Measurements from ENCODE around the gene WDR93.

The WDR93 gene

DNA sequence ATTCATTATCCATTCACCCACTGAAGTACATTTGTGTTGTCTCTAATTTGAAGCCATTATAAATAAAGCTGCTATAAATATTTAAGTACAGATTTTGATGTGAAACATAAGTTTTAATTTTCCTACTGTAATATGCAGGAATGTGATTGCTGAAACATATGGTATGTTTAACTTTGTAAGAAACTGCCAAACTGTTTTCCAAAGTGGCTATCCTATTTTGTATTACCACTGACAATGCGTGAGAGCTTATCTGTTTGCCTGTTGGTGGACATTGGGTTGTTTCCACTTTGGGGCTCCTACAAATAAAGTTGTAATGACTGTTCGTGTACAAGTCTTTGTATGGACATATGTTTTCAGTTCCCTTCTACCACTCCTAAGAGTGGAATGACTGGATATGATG lies 2.5 kb downstream of the WDR93 start:
- no peak for DNase-seq

DNA sequence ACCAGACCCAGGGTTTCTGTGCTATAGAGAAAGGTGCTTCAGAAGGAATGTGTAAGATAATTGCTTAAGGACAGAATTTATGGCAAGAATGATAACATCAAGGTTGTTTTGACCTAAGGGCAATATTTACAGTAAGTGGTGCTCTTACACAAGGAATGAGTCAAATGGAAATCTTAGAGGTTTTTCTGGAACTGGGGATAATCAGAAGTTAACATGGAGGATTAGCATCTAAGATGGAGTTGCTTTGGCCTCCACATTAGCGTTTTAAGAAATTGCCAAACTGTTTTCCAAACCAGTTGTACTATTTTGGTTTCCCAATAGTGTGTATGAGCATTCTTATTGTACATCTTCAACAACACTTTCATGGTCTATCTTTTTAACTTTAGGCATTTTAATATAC lies 3.1 kb downstream of the WDR93 start:
- no peak for DNase-seq

DNA sequence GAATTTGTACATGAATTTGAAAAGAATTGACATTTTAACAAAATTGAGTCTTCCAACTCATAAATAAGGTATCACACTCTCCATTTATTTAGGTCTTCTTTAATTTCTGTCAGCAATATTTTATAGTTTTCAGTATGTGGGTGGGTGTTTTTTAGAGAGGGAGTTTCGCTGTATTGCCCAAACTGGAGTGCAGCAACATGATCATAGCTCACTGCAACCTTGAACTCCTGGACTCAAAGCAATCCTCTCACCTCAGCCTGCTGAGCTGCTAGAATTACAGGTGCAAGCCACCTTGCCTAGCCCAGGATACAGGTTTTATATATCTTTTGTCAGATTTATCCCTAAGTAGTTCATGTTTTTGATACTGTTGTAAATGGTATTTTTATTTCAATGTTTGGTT lies 4.6 kb downstream of the WDR93 start:
- no peak for DNase-seq

DNA sequence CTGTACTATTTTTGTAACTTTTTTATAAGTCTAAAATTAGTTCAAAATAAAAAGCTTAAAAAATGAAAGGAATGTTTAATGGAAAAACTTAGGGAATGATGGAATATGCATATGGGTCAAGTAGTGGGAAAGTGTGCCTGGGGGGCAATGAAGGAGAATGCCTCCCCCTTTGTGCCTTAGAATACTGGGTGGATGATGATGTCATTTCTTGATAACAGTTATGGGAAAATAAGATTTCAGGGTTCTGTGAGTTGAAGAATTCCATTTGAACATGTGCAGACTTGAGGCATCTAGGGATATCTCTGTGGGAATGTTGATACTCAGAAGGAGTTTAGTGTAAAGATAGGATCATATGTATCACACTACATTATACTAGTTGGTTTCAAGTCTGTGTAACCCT lies 13.8 kb downstream of the WDR93 start:
- DNase-seq: no peak

DNA sequence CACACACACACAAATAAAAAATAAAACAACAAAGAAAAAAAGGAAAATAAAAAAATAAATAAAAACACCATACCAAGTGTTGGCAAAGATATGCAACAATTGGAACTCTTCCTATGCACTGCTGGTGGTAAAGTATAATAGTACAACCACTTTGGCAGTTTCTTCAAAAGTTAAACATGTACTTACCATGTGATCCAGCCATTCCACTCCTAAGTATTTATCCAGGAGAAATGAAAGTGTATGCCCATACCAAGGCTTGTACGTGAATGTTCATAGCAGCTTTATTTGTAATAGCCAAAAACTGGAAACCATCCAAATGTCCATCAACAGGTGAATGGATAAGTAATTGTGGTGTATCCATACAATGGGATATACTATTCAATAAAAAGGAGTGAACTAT lies 17.0 kb downstream of the WDR93 start:
- no peak for DNase-seq

DNA sequence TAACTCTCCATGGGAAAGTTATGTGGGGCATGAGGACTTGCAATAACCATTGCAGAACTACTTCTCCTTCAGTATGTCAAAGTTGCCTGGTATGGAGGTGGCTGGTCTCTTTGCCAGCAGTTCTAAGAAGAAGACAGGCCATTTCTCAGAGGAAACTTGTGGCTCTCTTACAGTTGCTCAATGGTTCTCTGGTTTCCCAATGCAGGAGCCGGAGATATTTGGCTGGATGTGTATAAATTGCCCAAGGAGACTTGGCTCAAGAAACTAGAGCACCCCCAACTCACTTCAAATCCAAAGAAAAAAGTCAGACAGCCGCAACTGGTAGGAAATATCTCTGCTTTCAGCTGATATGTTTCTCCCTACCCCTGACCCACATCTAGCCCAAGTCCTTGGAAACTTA lies 24.2 kb downstream of the WDR93 start:
- no peak for DNase-seq

DNA sequence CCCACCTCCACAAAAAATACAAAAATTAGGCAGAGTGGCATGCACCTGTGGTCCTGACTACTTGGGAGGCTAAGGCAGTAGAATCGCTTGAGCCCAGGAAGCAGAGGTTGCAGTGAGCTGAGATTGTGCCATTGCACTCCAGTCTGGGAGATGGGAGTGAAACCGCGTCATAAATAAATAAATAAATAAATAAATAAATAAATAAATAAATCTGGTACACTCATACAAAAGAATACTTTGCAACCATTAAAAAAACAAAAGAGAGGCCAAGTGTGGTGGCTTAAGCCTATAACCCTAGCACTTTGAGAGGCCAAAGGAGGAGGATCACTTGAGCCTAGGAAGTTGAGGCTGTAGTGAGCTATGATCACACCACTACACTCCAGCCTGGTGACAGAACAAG lies 32.4 kb downstream of the WDR93 start:
- no peak for DNase-seq

DNA sequence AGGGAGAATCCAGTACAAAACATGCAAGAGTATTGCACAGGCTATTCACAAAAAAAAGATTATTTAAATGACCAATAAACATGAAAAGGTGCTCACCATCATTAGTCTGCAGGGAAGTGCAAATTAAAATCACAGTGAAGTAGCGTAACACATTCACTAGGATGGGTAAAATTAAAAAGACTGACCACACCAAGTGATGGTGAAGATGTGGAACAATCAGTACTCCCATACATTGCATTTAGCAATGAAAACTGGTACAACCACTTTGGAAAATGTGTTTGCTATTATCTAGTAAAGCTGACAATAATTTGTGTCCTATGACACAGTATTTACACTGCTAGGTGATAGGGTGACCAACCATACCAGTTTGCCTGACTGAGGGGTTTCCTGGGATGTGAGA lies 34.0 kb downstream of the WDR93 start:
- no peak for DNase-seq

DNA sequence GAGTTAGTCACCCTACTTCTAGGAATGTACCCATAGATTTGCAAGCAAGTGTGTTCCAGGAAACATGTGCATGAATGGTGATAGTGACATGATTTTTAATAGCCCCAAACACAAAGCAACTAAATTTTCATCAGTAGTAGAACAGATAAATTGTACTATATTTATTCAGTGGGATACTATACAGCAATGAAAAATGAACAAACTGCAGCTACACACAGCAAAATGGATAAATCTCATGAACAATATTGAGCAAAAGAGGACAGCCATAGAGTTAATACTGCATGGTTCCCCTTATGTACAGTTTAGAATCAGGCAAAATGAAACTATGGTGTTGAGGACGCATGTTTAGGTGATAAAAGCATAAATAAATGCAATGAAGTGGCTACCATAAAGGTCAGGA lies 34.5 kb downstream of the WDR93 start:
- no peak for DNase-seq

DNA sequence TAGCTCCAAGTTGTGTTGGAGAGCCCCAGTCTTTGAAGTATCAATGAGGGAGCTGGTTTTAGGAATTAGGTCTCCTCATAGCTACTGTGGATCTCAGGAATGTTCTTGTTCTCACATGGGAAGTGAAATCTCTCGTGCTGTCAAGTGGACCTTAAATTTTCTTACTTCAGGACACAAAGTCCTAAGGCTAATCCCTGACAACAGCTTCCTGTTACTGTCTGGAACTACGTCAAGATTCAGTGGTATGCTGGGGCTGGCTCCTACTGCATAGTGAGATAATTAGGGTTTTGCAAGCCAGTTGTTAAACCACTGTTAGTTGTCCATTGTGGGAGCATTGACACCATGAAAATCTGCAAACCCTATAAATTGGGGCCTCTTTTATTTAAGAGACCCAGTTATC lies 37.6 kb downstream of the WDR93 start:
- DNase-seq: no peak

DNA sequence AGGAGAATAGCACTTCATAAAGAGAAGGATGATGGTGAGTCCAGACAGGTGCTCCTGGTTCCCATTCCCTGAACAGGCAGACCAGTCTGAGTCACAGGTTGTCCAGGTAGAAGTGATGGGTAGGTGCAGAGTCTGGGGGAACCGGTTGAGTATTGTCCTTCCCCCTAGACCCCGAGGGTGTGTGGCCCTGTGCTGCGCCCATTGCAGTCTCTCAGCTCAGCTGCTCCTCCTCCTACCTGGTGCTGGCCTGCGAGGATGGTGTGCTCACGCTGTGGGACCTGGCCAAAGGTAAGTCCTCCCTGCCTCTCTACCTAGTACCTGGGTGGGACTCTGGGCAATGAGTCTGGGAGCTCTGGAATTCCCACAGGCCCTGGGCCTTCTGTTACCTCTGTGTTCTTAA lies 40.7 kb downstream of the WDR93 start:
- DNase-seq: no peak

DNA sequence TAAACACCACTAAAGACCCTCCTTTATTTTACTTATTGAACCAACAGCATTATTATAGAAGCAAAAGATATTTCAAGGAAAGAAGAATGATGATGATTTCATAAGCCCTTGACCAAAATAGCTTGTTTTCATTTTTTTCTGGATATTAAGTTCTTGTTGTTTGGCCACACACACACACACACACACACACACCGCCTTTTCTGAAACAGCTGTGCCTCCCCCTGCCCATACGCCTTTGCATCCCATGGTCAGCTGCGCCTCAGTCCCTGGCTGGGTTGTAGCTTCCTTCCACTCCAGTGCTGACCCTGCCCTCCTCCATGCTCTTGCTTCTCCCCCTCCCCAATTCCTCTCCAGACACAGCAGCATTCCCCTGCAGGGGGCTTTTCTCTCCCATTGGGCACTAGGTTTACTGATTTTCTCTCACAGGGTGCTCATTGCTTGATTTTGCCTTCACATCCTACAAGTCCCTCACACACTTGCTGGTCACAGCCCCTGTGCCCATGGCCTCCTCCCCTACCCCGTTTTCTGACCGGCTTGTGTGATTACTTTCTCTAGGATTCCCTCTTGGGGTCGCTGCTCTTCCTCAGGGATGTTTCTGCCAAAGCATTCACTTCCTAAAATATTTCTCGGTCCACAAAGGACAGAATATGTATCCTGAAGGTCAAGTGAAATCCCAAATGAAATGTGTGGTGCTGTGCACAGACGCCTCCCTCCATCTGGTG lies 42.0 kb downstream of the WDR93 start:
- no peak for DNase-seq

DNA sequence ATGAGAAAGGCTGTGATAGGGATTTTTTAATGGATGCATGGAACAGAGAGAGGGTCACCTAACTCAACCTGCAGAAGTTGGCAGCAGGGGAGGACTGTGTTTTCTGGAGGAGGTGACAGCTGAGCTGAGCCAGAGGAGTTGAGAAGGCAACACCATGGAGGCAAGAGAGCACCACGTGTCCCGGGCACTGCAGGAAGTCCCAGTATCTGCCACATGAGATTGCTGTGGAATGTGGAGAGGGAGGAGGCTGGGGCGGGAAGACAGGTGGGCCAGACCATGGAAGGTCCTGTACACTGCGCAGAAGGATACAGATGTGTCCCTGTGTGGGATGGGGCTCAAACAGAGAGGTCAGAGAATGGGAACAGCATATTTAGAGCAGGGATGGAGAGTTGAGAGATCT lies 45.2 kb downstream of the WDR93 start:
- no peak for DNase-seq

DNA sequence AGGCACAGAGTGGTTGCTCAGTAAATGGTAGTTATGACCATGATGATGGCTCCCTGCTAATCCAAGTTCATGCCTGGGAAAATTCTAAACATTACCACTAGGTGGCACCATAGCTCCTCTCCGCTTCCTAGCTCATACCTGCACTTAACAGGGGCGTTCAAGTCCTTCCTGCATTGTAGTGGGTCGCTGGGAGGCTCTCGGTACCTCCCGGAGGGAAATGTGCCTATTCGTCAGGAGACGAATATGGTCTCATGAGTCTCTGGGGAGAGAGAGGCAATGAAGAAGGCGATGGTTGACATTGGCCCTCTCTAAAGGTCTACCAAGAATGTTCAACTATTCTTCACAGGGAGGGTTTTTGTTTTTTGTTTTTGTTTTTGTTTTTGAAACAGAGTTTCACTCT lies 49.5 kb downstream of the WDR93 start:
- DNase-seq: peak; percentile 38

DNA sequence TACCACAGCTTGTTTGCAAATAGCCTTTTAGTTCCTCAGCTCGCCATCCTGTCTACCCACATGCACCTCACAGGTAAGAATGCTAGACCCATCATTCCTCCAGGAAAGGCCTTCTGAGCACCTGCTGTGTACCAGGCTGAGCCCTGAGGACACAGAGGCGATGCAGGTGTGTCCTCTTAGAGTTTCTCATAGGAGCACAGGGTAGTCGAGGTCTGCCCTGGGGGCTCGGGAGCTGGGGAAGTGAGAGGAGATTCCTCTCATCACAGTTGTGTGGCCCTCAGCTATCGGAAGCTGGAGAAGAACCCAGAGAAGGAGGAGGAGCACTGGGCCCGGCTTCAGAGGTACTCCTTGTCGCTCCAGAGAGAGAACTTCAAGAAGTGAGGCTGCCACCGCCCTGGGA lies 52.4 kb downstream of the WDR93 start:
- DNase-seq: no peak

DNA sequence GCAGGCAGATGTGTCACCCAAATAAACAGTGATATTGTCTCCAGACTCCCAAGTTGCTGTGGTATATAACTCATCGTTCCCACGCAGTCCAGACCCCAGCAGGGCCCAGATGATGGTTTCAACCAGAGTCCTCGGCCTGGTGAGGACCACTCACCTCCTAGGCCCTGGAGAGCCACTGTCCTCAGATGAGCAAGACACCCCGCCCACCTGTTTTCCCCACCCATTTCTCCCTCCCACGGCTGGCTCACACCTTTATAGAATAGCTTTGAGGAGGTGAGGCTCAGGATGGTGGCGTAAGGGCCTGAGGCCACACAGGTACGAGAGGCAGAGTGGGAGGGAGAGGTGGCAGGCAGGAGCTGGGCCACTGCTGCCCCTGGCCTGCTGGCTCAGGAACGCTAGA lies 53.0 kb downstream of the WDR93 start:
- DNase-seq: no peak

DNA sequence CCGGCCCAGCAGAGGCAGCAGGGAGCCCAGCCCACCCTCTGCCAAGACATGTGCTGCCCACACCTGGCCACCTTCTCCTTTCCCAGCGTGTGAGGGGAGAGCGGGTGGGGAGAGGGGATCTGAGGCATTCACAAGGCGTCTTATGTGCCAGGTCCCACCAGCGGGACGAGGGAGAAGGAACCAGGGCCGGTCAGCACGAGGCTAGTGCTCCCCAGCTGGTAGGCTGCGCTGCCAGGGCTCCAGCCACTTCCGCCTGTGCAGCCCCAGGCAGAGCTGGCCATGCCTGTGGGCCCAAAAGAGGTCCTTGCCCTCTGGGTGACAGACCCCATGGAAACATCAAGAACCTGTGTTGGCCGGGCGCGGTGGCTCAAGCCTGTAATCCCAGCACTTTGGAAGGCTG lies 54.5 kb downstream of the WDR93 start:
- DNase-seq: no peak

DNA sequence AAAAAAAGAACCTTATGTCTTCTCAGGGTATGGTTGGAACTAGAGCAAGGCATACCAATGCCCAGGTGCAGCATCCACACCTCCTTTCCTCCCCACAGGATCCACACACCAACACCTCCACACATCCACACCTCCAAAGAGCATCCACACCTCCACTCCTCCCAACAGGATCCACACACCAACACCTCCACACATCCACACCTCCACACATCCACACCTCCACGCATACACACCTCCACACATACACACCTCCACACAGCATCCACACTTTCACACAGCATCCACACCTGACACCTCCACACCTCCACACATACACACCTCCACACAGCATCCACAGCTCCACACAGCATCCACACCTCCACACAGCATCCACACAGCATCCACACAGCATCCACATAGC lies 55.2 kb downstream of the WDR93 start:
- no peak for DNase-seq

DNA sequence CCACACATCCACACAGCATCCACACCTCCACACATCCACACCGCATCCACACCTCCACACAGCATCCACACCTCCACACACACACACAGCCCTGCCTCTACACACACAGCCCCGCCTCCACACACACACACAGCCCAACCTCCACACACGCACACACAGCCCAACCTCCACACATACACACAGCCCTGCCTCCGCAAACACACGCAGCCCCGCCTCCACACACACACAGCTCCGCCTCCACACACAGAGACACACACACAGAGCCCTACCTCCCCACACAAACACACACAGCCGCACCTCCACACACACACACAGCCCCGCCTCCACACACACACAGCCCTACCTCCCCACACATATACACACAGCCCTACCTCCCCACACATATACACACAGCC lies 55.8 kb downstream of the WDR93 start:
- no peak for DNase-seq

DNA sequence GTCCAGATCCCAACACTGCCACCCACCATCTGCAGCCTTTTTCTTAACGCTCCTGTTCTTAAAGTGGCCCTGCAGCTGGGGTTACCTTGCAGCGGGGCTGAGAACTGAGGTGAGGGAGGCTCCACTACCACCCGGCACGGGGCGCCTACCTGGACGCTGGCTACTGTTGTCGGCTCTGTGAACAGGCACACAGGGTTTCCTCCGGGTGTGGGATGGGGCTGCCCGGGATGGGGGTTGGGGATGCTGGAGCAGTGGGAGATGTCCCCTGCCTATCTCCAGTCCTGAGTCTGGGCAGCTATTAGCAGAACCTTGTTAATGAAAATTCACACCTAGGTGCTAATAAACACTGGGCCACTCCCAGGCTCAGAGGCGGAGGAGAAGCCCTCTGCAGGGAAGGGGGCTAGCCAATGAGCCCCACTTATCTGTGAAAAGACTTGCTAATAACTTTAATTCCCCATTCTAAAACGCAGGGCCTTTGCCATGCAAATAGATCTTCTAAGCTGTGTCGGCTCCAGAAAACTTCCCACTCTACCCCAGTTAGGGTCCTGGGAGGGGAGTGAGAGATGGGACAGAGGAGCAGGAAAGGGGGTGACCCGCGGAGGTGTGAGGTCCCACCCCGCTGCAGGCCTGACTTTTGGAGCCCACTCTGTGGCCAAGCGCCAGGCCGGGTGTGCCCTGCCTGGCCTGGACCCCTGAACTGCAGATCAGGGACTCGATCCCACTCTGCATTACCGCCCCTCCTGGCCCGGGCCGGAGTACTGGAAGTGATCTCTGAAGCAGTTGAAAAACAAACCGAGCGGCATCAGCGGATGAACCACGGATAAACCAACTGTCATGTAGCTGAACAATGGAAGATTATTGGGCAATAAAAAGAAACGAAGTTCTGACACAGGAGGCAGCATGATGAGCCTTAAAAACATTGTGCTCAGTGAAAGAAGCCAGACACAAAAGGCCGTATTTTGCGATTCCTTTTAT lies 57.4 kb downstream of the WDR93 start:
- DNase-seq: no peak

DNA sequence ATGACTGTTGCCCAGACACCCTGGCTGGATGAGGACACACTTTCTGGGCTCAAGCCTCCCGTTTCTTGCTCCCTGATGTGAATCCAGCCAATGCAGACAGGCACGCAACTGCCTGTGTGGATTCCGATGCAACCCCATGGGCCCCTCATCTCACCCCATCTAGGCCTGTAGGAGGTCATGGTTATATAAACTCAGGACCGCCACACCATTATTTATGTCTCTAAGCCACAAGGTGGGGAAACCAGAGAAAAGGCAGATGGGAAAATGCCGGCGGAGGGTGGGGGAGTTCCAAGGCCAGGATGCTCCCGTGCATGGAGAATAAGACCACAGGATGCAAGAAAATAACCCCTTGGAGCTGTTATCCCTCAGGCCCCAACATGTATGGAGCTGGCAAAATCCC lies 58.4 kb downstream of the WDR93 start:
- DNase-seq: no peak

DNA sequence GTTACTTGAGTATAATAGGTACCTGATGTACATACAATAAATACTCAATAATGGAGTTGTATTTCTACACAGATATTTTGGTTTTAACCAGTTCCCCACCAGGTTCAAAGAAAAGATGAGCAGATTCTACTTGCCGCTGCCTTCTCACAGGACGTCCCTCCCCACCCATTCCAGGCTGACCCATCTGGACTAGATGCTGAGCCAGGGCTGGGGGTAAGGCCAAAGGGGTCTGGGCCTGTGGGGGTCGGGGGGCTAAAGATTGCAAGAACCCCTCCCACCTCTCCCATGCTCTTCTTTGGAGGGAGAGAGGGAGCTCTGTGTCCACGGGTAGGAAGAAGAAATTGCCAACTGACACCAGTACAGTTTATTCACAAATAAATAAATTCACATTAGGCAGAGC lies 58.9 kb downstream of the WDR93 start:
- DNase-seq: no peak

DNA sequence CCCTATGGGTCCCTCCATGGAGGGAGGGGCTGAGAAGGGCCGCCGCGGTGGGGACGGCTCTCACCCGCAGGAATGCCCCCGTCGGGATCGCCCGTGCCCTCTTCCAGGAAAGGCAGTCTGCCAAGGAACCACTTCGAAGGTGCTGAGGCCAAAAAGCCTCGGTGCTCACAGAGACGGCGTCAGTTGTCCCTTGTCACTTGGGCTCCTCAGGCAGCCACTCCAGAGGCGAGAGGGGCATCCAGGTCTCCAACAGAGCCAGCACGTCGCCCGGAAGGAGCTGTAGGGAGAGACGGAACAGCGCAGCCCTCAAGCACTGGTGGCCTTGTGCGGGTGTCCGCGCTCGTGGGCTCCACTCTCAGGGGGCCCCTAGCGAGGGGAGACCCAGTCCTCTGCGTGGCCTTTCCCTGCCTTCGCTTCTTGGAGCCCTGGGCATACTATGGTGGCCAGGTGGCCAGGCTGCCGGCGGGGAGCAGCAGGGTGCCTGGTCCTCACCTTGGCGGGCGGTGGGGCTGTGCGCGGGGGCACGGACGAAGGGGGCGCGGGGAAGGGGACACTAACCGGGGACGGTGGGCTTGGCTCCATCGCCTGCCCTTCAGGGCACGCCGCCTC lies 59.4 kb downstream of the WDR93 start:
- DNase-seq: no peak

Data from DMS 273 treated with DMSO at 0.1 percent for 48 hours (cell line).